GM18526 (cell line): ENCODE data around the gene FAS.

ENCODE experiments used
- POLR2A ChIP-seq: IDR thresholded peaks from 3 replicates; pipeline ENCODE4 v1.6.1; 2011; ENCODE audit not compliant: insufficient read length; ENCODE audit errors: extremely low read depth

Gene FAS

GRCh38 chr10:89037096-89037495 lies 46.5 kb downstream of the FAS start:
- no peak for TF ChIP-seq POLR2A

- no peak for TF ChIP-seq POLR2A
Observed at GRCh38 chr10:89042562-89042961, 52.0 kb downstream of the FAS start.

GRCh38 chr10:89043052-89043451 lies 52.5 kb downstream of the FAS start:
- TF ChIP-seq POLR2A, result no peak

GRCh38 chr10:89047397-89047796 lies 56.8 kb downstream of the FAS start:
- no peak for TF ChIP-seq POLR2A

GRCh38 chr10:89051593-89051992 lies 61.0 kb downstream of the FAS start:
- no peak for TF ChIP-seq POLR2A

GRCh38 chr10:89053555-89053954 lies 63.0 kb downstream of the FAS start:
- TF ChIP-seq POLR2A, result no peak

GRCh38 chr10:89055159-89055558 lies 64.6 kb downstream of the FAS start:
- no peak for TF ChIP-seq POLR2A

GRCh38 chr10:89062861-89063260 lies 72.3 kb downstream of the FAS start:
- TF ChIP-seq POLR2A, result no peak

GRCh38 chr10:89063465-89063864 lies 72.9 kb downstream of the FAS start:
- TF ChIP-seq POLR2A, result no peak

- no peak for TF ChIP-seq POLR2A
Observed at GRCh38 chr10:89064748-89065147, 74.2 kb downstream of the FAS start.
